K562 (cell line): ENCODE data around the gene ZNF135. TPM values are rescaled to one million over a fixed set of nuclear protein-coding genes. Genes with fewer than 3 reads are reported as not detected.

Experiments
- ATAC-seq: fragments of 200-7000 bp; cut with Tn5 transposase; 3 replicates; pipeline ENCODE4 v1.9.1; 2020; ENCODE audit warnings: moderate library complexity
- BruUV-seq: library from RNA; stranded (reverse); fragments of 400-500 nt; replicated peaks from 2 replicates; lab custom pipeline; 2021; lab: Mats Ljungman, UMichigan
- CTCF ChIA-PET: fragments of 300-600 bp; formaldehyde crosslinking; extraction: SDS; loops from one replicate; lab custom pipeline; 2021; ENCODE audit warnings: low intra/inter-chr PET ratio; lab: Yijun Ruan, JAX
- POLR2A ChIA-PET: fragments of 300-600, 350-650 bp; sonication (Branson Sonifier 250); formaldehyde crosslinking; extraction: SDS; loops from one replicate; lab custom pipeline; 2021; ENCODE audit warnings: antibody characterized with exemption, inconsistent platforms; lab: Yijun Ruan, JAX
- DNase-seq, 4 experiments: peaks; one replicate each; pipeline versions ENCODE4 v3.0.0 to v3.0.0-alpha.2; 2011 to 2018; ENCODE audit warnings: low spot score in 3 of 4, mixed read lengths in 3 of 4; ENCODE audit errors: extremely low read depth in 1 of 4
- FAIRE-seq: peaks from 2 replicates; lab custom pipeline; 2011; peaks lifted over from hg19 to GRCh38; lab: Jason Lieb, UNC
- H2AFZ ChIP-seq: 2 replicates; pipeline ENCODE4 v1.6.0; 2011; ENCODE audit warnings: low read depth, low read length, control low read depth, inconsistent platforms
- H3K27ac ChIP-seq: fragments of 200-600 bp; 3 replicates; pipeline ENCODE4 v1.8.0; 2011; ENCODE audit warnings: low read depth, mild to moderate bottlenecking, control low read depth, inconsistent platforms, low read length, moderate library complexity, mixed read lengths; ENCODE audit errors: extremely low read depth
- H3K27me3 ChIP-seq, 2 experiments: fragments of 300-600 bp in 1 of 2; 2 replicates in 1 of 2; 3 replicates in 1 of 2; pipeline versions ENCODE4 v1.6.0 to v1.8.0; 2011; ENCODE audit warnings: inconsistent platforms in 2 of 2, low read length in 2 of 2, mild to moderate bottlenecking in 1 of 2, mixed read lengths in 1 of 2, moderate library complexity in 1 of 2; ENCODE audit not compliant: control insufficient read depth in 2 of 2, insufficient read depth in 2 of 2
- H3K36me3 ChIP-seq: fragments of 300-600 bp; 3 replicates; pipeline ENCODE4 v1.8.0; 2011; ENCODE audit warnings: mild to moderate bottlenecking, low read length, inconsistent platforms; ENCODE audit not compliant: control insufficient read depth, insufficient read depth
- H3K4me1 ChIP-seq, 2 experiments: fragments of 200-600 bp in 1 of 2; replicated peaks in 1 of 2; 2 replicates in 1 of 2; 3 replicates in 1 of 2; pipeline versions ENCODE4 v1.5.1 to v1.8.0; 2011; ENCODE audit warnings: inconsistent platforms in 2 of 2, low read length in 2 of 2, mild to moderate bottlenecking in 1 of 2, mixed read lengths in 1 of 2, moderate library complexity in 1 of 2; ENCODE audit not compliant: control insufficient read depth in 2 of 2, insufficient read depth in 2 of 2
- H3K4me2 ChIP-seq: 2 replicates; pipeline ENCODE4 v1.6.1; 2011; ENCODE audit warnings: low read length, control low read depth, inconsistent platforms, mixed read lengths; ENCODE audit not compliant: insufficient read depth
- H3K4me3 ChIP-seq: fragments of 200-600 bp; sonication (generic), shearing (Covaris generic); 2 replicates; pipeline ENCODE4 v1.5.1; 2016; ENCODE audit warnings: control low read depth, inconsistent platforms
- H3K79me2 ChIP-seq: fragments of 200-600 bp; 3 replicates; pipeline ENCODE4 v1.8.0; 2011; ENCODE audit warnings: low read length, inconsistent platforms; ENCODE audit not compliant: control insufficient read depth, insufficient read depth
- H3K9ac ChIP-seq, 2 experiments: 2 replicates each; pipeline versions ENCODE4 v1.6.0 to v1.6.1; 2011; ENCODE audit warnings: low read depth in 2 of 2, low read length in 2 of 2, control low read depth in 1 of 2, inconsistent platforms in 1 of 2, mild to moderate bottlenecking in 1 of 2, mixed read lengths in 1 of 2; ENCODE audit not compliant: insufficient read depth in 1 of 2
- H3K9me1 ChIP-seq: one replicate; pipeline ENCODE4 v1.6.0; 2011; ENCODE audit warnings: inconsistent platforms, mild to moderate bottlenecking, low read length, moderate library complexity; ENCODE audit not compliant: control insufficient read depth, insufficient read depth
- H3K9me3 ChIP-seq: replicated peaks from 2 replicates; pipeline ENCODE4 v1.5.1; 2011; ENCODE audit warnings: low read depth, low read length, inconsistent platforms; ENCODE audit not compliant: control insufficient read depth, insufficient read depth
- H4K20me1 ChIP-seq: replicated peaks from 2 replicates; pipeline ENCODE4 v1.6.1; 2011; ENCODE audit warnings: low read length, inconsistent platforms, mixed read lengths; ENCODE audit not compliant: control insufficient read depth, insufficient read depth
- ARNT ChIP-seq, 2 experiments: fragments of 450-650 bp; IDR thresholded peaks; 2 replicates each; pipeline ENCODE4 v1.6.1; 2016; ENCODE audit warnings: mild to moderate bottlenecking in 1 of 2
- ATF4 ChIP-seq: fragments of 450-650 bp; formaldehyde crosslinking; IDR thresholded peaks from 2 replicates; pipeline ENCODE4 v1.4.0; 2022; ENCODE audit warnings: mild to moderate bottlenecking, moderate library complexity
- CHAMP1 ChIP-seq: fragments of 450-650 bp; IDR thresholded peaks from 2 replicates; pipeline ENCODE4 v1.6.1; 2016; ENCODE audit warnings: mild to moderate bottlenecking
- CHD4 ChIP-seq: fragments of 200-600 bp; sonication (generic); IDR thresholded peaks from 3 replicates; pipeline ENCODE4 v1.6.1; 2012; ENCODE audit warnings: low read depth, mild to moderate bottlenecking, mixed read lengths, low read length, inconsistent platforms; ENCODE audit not compliant: insufficient read depth, insufficient replicate concordance, poor library complexity, severe bottlenecking
- ELF1 ChIP-seq: fragments of 200-800 bp; sonication (Bioruptor generic); IDR thresholded peaks from 2 replicates; pipeline ENCODE4 v1.6.1; 2016; ENCODE audit warnings: missing genetic modification characterization, missing compliant biosample characterization
- HNRNPL ChIP-seq: fragments of 200-400 bp; formaldehyde crosslinking; IDR thresholded peaks from 2 replicates; pipeline ENCODE4 v1.6.1; 2017; ENCODE audit warnings: low read depth, mild to moderate bottlenecking, low read length
- PML ChIP-seq: IDR thresholded peaks from 2 replicates; pipeline ENCODE4 v1.6.1; 2012; ENCODE audit warnings: low read length, inconsistent platforms
- TCF7L2 ChIP-seq: fragments of 150-350 bp; IDR thresholded peaks from 2 replicates; pipeline ENCODE4 v1.6.1; 2016; ENCODE audit warnings: low read depth, mild to moderate bottlenecking, low read length, moderate library complexity
- THRB ChIP-seq: fragments of 450-650 bp; formaldehyde crosslinking; conservative IDR thresholded peaks from 2 replicates; pipeline ENCODE4 v1.4.0; 2022; ENCODE audit warnings: mild to moderate bottlenecking, missing genetic modification characterization
- ZNF212 ChIP-seq: fragments of 450-650 bp; formaldehyde crosslinking; IDR thresholded peaks from 2 replicates; pipeline ENCODE4 v1.4.0; 2020; ENCODE audit warnings: mild to moderate bottlenecking
- ZNF253 ChIP-seq: fragments of 250-450 bp; sonication (Bioruptor Pico); conservative IDR thresholded peaks from 2 replicates; pipeline ENCODE4 v1.6.1; 2021; ENCODE audit warnings: mild to moderate bottlenecking
- ZNF764 ChIP-seq: fragments of 250-450 bp; sonication (Bioruptor Pico); IDR thresholded peaks from 2 replicates; pipeline ENCODE4 v1.4.0; 2020; ENCODE audit warnings: low read depth, mild to moderate bottlenecking, moderate library complexity
- WGBS: fragments of 100-300 bp; shearing (Covaris generic); methylation state at CpG from one replicate; pipeline ENCODE4 v1.1.6; 2016; ENCODE audit warnings: low coverage, mixed read lengths; ENCODE audit not compliant: insufficient coverage; ENCODE audit errors: missing lambda C conversion rate; 5-methylcytosine and 5-hydroxymethylcytosine counted together
- in situ Hi-C: fragments of 300-500 bp; cut with MboI; formaldehyde crosslinking; loops from 4 replicates; pipeline ENCODE4 v1.15.0; 2018; ENCODE audit warnings: inconsistent platforms, mixed read lengths
- intact Hi-C: fragments of 100-400 bp; cut with micrococcal nuclease; formaldehyde crosslinking; loops from 2 replicates; pipeline ENCODE4 v1.14.2; 2022
- polyA plus RNA-seq, 8 experiments: library from polyadenylated mRNA; depleted of rRNA in 4 of 8; stranded (reverse) in 5 of 8; unstranded in 3 of 8; fragments of >200 nt; fragmentation: Nextera tagmentation in 2 of 8; fragmentation: Illumina TruSeq in 1 of 8; extraction: Ambion mirVana in 2 of 8; extraction: Trizol in 1 of 8; gene quantifications; 2 replicates each; pipeline versions ENCODE4 v1.2.1 to v1.2.3, GENCODE V29; 2011 to 2014; ENCODE audit warnings: inconsistent platforms in 1 of 8, missing spikeins in 1 of 8
- total RNA-seq, 7 experiments: library from RNA; depleted of rRNA in 6 of 7; stranded (reverse); fragments of >200 nt in 6 of 7; fragmentation: Illumina TruSeq in 2 of 7; extraction: Trizol in 2 of 7; gene quantifications; 2 replicates each; pipeline versions ENCODE4 v1.2.1 to v1.2.3, GENCODE V29; 2011 to 2021; ENCODE audit warnings: low replicate concordance in 1 of 7

Gene ZNF135
- total and polyA plus RNA-seq, 9 of the 15 experiments (the other 6 are each of a cell fraction or from before 2014, with no cell fraction given), result not detected

- ChIA-PET POLR2A (interaction anchor here (0.9 kb wide), 1 partner anchor 1688 kb away, joined by 4 read pairs; no protein-coding TSS in a partner anchor), CTCF (no interaction called here)
- Histone ChIP-seq H3K9ac (no peak overlapping the region), H3K27ac (no peak overlapping the region), H3K9me3 (no peaks in the 10 kb centered on the region), H3K4me1 (peaks cover 0 to 8% of the 10 kb centered on the region in 2 experiments; a peak in 2 of 5 replicates), H3K27me3 (no peaks in the 10 kb centered on the region), H4K20me1 (no peaks in the 10 kb centered on the region), H3K79me2 (no peaks in the 10 kb centered on the region), H3K4me3 (no peak overlapping the region), H2AFZ (no peak overlapping the region), H3K36me3 (no peaks in the 10 kb centered on the region), H3K9me1 (no peaks in the 10 kb centered on the region), H3K4me2 (no peak overlapping the region)
- no peak for TF ChIP-seq ATF4 (CRISPR knock-in tag)
- no peak for TF ChIP-seq ELF1
- TF ChIP-seq TCF7L2, result no peak
- TF ChIP-seq PML, result no peak
- TF ChIP-seq ZNF253, result no peak
- TF ChIP-seq CHD4, result no peak
- no peak for TF ChIP-seq ZNF764 (CRISPR knock-in tag)
- no peak for TF ChIP-seq ZNF212 (CRISPR knock-in tag)
- TF ChIP-seq HNRNPL, result no peak
- no peak for TF ChIP-seq THRB
- TF ChIP-seq CHAMP1, result no peak
- TF ChIP-seq ARNT (IDR thresholded peaks at IDR 0.05), result no peak
- in situ Hi-C loops (no loop called here), intact Hi-C loops (no loop called here)
- FAIRE-seq (no peak), ATAC-seq (no peak), DNase-seq (no peak)
- 1% methylated on average over 22 of the region's 22 CpGs for WGBS
- BruUV-seq, result no TSS peak
These were observed 48.6 kb upstream of the ZNF135 start for GRCh38 chr19:58010507-58010906.
